ENCODE results near the gene TRAPPC1. TPM values are rescaled to one million over a fixed set of nuclear protein-coding genes. Genes with fewer than 3 reads are reported as not detected.

TRAPPC1 gene
- total RNA-seq, 1 experiment from 2014 or later, result 99.7 TPM

DNA sequence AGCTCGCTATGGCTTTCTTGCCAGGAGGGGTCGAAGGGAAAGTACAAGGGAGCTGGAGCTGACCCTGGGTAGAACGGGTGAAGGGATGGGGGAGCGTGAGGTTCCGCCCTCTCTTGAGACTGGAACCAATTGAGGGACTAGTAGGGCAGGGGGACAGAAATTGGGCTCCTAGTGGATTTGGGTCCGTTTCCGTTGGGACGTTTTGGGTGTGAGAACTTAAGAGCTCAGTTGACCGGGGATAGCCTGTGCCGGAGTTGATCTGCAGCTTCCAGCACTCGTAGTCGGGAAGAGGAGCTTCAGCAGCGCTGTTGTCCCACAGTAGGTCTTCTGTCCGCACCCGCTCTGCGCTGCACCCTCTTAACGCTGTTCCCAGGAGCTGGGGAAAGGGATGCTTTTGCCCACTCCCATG is 741 bp upstream of the TRAPPC1 start:
- Mint-ChIP-seq H3K36me3 (peaks cover 19% of the 10 kb centered on the region), H3K27me3 (ENCODE audit: low read depth) (peaks cover 31% of the 10 kb centered on the region), H3K9me3 (no peaks in the 10 kb centered on the region), H3K27ac (peak overlapping the region; percentile 97), H3K4me3 (peak overlapping the region; percentile 100), H3K4me1 (peaks cover 32% of the 10 kb centered on the region)
- DNase-seq (ENCODE audit: low spot score), result peak; percentile 22
- no peak for TF ChIP-seq PRRX2 (CRISPR knock-in tag; IDR thresholded peaks at IDR 0.05)
- no peak for TF ChIP-seq FOXP1 (CRISPR knock-in tag; IDR thresholded peaks at IDR 0.05; ENCODE audit: borderline replicate concordance)
- no peak for TF ChIP-seq CTCF (IDR thresholded peaks at IDR 0.05)
- no peak for TF ChIP-seq ZNF232 (CRISPR knock-in tag; IDR thresholded peaks at IDR 0.05)
- TF ChIP-seq ETV6 (CRISPR knock-in tag; IDR thresholded peaks at IDR 0.05), result no peak
- TF ChIP-seq KAT7 (CRISPR knock-in tag; IDR thresholded peaks at IDR 0.05; ENCODE audit: borderline replicate concordance), result no peak
- TF ChIP-seq, protein P1, sequence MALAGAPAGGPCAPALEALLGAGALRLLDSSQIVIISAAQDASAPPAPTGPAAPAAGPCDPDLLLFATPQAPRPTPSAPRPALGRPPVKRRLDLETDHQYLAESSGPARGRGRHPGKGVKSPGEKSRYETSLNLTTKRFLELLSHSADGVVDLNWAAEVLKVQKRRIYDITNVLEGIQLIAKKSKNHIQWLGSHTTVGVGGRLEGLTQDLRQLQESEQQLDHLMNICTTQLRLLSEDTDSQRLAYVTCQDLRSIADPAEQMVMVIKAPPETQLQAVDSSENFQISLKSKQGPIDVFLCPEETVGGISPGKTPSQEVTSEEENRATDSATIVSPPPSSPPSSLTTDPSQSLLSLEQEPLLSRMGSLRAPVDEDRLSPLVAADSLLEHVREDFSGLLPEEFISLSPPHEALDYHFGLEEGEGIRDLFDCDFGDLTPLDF (CRISPR knock-in tag; IDR thresholded peaks at IDR 0.05), result no peak
- CTCF ChIA-PET, result interaction anchor here (0.7 to 4.8 kb wide), 23 partner anchors 20 to 189 kb away, joined by 3 to 82 read pairs (median 5); partner anchors contain the start of genes KDM6B and NAA38
- ATAC-seq, result peak; percentile 10
- POLR2A ChIA-PET, result interaction anchor here (0.5 to 1.6 kb wide), 4 partner anchors 15 to 72 kb away, joined by 3 to 4 read pairs (median 3); no protein-coding TSS in a partner anchor

- H3K27me3 Mint-ChIP-seq (ENCODE audit: low read depth), result peaks cover 46% of the 10 kb centered on the region
- H3K36me3 Mint-ChIP-seq, result peaks cover 7% of the 10 kb centered on the region
- ATAC-seq, result no peak
- H3K4me3 Mint-ChIP-seq, result peak overlapping the region; percentile 100
- POLR2A ChIA-PET, result interaction anchor here (0.7 to 1.0 kb wide), 2 partner anchors 16 to 90 kb away, joined by 3 to 6 read pairs; no protein-coding TSS in a partner anchor
- peaks cover 32% of the 10 kb centered on the region for H3K4me1 Mint-ChIP-seq
- H3K27ac Mint-ChIP-seq, result no peak overlapping the region
- H3K9me3 Mint-ChIP-seq, result no peaks in the 10 kb centered on the region
- TF ChIP-seq SMAD3 (CRISPR knock-in tag; IDR thresholded peaks at IDR 0.05; ENCODE audit: borderline replicate concordance) (no peak), MYBL2 (CRISPR knock-in tag; IDR thresholded peaks at IDR 0.05) (0 out of 2 replicates have a peak, but pooled peaks have one; percentile 2)
- TF ChIP-seq, protein P2, sequence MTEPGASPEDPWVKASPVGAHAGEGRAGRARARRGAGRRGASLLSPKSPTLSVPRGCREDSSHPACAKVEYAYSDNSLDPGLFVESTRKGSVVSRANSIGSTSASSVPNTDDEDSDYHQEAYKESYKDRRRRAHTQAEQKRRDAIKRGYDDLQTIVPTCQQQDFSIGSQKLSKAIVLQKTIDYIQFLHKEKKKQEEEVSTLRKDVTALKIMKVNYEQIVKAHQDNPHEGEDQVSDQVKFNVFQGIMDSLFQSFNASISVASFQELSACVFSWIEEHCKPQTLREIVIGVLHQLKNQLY (CRISPR knock-in tag; IDR thresholded peaks at IDR 0.05), result no peak
- DNase-seq (ENCODE audit: low spot score), result no peak
- CTCF ChIA-PET, result interaction anchor here (0.6 to 4.8 kb wide), 13 partner anchors 16 to 191 kb away, joined by 3 to 82 read pairs (median 6); no protein-coding TSS in a partner anchor
Measured at GRCh38 chr17:7930841-7931631, 710 bp downstream of the TRAPPC1 start.

- Mint-ChIP-seq H3K27ac (no peak within 1 kb of the TSS), H3K4me3 (peak within 1 kb of the TSS; percentile 100), H3K9me3 (no peaks in the 10 kb centered on the region), H3K27me3 (ENCODE audit: low read depth) (peaks cover 61% of the 10 kb centered on the region), H3K4me1 (peaks cover 32% of the 10 kb centered on the region), H3K36me3 (no peaks in the 10 kb centered on the region)
- ChIA-PET POLR2A (interaction anchor here (1.4 kb wide), 1 partner anchor 14 kb away, joined by 3 read pairs; the partner anchor contains the start of gene RNF227), CTCF (interaction anchor here (0.6 to 4.8 kb wide), 14 partner anchors 10 to 189 kb away, joined by 3 to 33 read pairs (median 4); partner anchors contain the start of genes ALOXE3 and NAA38)
- TF ChIP-seq, protein P2 (CRISPR knock-in tag; IDR thresholded peaks at IDR 0.05), result no peak
- TF ChIP-seq SP1 (CRISPR knock-in tag; conservative IDR thresholded peaks at IDR 0.05) (peak; percentile 51; the same call in 1 of the 2 replicates), KAT7 (CRISPR knock-in tag; IDR thresholded peaks at IDR 0.05; ENCODE audit: borderline replicate concordance) (no peak)
- peak; percentile 81 for ATAC-seq
- DNase-seq (ENCODE audit: low spot score), result peak; percentile 87
Measured at GRCh38 chr17:7929158-7930023, 2.4 kb downstream of the TRAPPC1 start, which contains the start of gene KCNAB3. KCNAB3 (minus strand) TSS chr17:7929856; CDS start chr17:7929435, 421 bp downstream.
